ENCODE data around the gene KDELR1. TPM values are rescaled to one million over a fixed set of nuclear protein-coding genes. Genes with fewer than 3 reads are reported as not detected.

KDELR1 gene
- total and polyA plus RNA-seq, 9 of the 15 experiments (the other 6 are each of a cell fraction or from before 2014, with no cell fraction given): 6.1 to 165 (median 58.5) TPM

GRCh38 chr19:48386981-48387380, 4.4 kb downstream of the KDELR1 start:
- in situ Hi-C loops (cut with MboI): no loop called here
- ATAC-seq (no peak), FAIRE-seq (no peak), DNase-seq (ENCODE audit: extremely low read depth in 1 of 4, low spot score in 3 of 4) (no peak)
- H3K27ac ChIP-seq (ENCODE audit: extremely low read depth, low read depth, low read length): no peak overlapping the region
- H3K27me3 ChIP-seq (ENCODE audit: control insufficient read depth in 2 of 2, insufficient read depth in 2 of 2, low read length in 2 of 2): no peaks in the 10 kb centered on the region
- ChIA-PET POLR2A (no interaction called here), CTCF (ENCODE audit: low intra/inter-chr PET ratio) (interaction anchor here (0.6 kb wide), 1 partner anchor 421 kb away, joined by 3 read pairs; no protein-coding TSS in a partner anchor)
- intact Hi-C loops (cut with micrococcal nuclease): no loop called here
- peaks cover 2% of the 10 kb centered on the region for H3K9me1 ChIP-seq (ENCODE audit: control insufficient read depth, insufficient read depth, low read length)
- no peak overlapping the region for H3K4me2 ChIP-seq (ENCODE audit: insufficient read depth, low read length)
- BruUV-seq (replicated peaks): no TSS peak
- H3K79me2 ChIP-seq (ENCODE audit: control insufficient read depth, insufficient read depth, low read length): peaks cover 22% of the 10 kb centered on the region
- WGBS (ENCODE audit: insufficient coverage, low coverage, missing lambda C conversion rate): 100% methylated on average over 1 of the region's 3 CpGs
- H3K4me3 ChIP-seq: no peak overlapping the region
- H3K36me3 ChIP-seq (ENCODE audit: control insufficient read depth, insufficient read depth, low read length): peaks cover 75% of the 10 kb centered on the region
- H3K9ac ChIP-seq (ENCODE audit: insufficient read depth in 1 of 2, low read depth in 2 of 2, low read length in 2 of 2): no peak overlapping the region
- H4K20me1 ChIP-seq (replicated peaks; ENCODE audit: control insufficient read depth, insufficient read depth, low read length): no peaks in the 10 kb centered on the region
- H2AFZ ChIP-seq (ENCODE audit: low read depth, low read length): no peak overlapping the region
- H3K4me1 ChIP-seq (replicated peaks in 1 of 2; ENCODE audit: control insufficient read depth in 2 of 2, insufficient read depth in 2 of 2, low read length in 2 of 2): peaks cover 0 to 22% of the 10 kb centered on the region in 2 experiments; a peak in 3 of 5 replicates
- no peaks in the 10 kb centered on the region for H3K9me3 ChIP-seq (replicated peaks; ENCODE audit: control insufficient read depth, insufficient read depth, low read depth, low read length)
- TF ChIP-seq ZKSCAN8 (CRISPR knock-in tag; IDR thresholded peaks at IDR 0.05): no peak
- TF ChIP-seq, protein P1, sequence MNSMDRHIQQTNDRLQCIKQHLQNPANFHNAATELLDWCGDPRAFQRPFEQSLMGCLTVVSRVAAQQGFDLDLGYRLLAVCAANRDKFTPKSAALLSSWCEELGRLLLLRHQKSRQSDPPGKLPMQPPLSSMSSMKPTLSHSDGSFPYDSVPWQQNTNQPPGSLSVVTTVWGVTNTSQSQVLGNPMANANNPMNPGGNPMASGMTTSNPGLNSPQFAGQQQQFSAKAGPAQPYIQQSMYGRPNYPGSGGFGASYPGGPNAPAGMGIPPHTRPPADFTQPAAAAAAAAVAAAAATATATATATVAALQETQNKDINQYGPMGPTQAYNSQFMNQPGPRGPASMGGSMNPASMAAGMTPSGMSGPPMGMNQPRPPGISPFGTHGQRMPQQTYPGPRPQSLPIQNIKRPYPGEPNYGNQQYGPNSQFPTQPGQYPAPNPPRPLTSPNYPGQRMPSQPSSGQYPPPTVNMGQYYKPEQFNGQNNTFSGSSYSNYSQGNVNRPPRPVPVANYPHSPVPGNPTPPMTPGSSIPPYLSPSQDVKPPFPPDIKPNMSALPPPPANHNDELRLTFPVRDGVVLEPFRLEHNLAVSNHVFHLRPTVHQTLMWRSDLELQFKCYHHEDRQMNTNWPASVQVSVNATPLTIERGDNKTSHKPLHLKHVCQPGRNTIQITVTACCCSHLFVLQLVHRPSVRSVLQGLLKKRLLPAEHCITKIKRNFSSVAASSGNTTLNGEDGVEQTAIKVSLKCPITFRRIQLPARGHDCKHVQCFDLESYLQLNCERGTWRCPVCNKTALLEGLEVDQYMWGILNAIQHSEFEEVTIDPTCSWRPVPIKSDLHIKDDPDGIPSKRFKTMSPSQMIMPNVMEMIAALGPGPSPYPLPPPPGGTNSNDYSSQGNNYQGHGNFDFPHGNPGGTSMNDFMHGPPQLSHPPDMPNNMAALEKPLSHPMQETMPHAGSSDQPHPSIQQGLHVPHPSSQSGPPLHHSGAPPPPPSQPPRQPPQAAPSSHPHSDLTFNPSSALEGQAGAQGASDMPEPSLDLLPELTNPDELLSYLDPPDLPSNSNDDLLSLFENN (IDR thresholded peaks at IDR 0.05; ENCODE audit: low read depth in 2 of 2, low read length in 2 of 2): no peak
- peak; percentile 69 for TF ChIP-seq RBM25 (IDR thresholded peaks at IDR 0.05; ENCODE audit: low read depth, low read length, severe bottlenecking)
- no peak for TF ChIP-seq MXD1 (CRISPR knock-in tag; IDR thresholded peaks at IDR 0.05; ENCODE audit: borderline replicate concordance, poor library complexity, severe bottlenecking)
- no peak for TF ChIP-seq SAFB (IDR thresholded peaks at IDR 0.05; ENCODE audit: borderline replicate concordance, low read depth, low read length)
- TF ChIP-seq PHF21A (IDR thresholded peaks at IDR 0.05; ENCODE audit: borderline replicate concordance, low read depth): no peak
- no peak for TF ChIP-seq NR2C2 (CRISPR knock-in tag; IDR thresholded peaks at IDR 0.05)
- no peak for TF ChIP-seq NR2C2 (tag; IDR thresholded peaks at IDR 0.05)

Measured in K562 (cell line).